ENCODE data around the gene WDR1. TPM values are rescaled to one million over a fixed set of nuclear protein-coding genes. Genes with fewer than 3 reads are reported as not detected.

Gene WDR1
- polyA plus RNA-seq, 1 of the 3 experiments (the other 2 are of a cell fraction), result 310 TPM

GRCh38 chr4:10097906-10098779 lies 18.5 kb downstream of the WDR1 start:
- no peak for TF ChIP-seq JUND (IDR thresholded peaks at IDR 0.05)
- TF ChIP-seq TEAD4 (IDR thresholded peaks at IDR 0.05; ENCODE audit: borderline replicate concordance, insufficient read depth), result no peak
- 0 out of 2 replicates have a peak, but pooled peaks have one; percentile 18 for TF ChIP-seq NFIC (IDR thresholded peaks at IDR 0.05; ENCODE audit: borderline replicate concordance)
- no peak for TF ChIP-seq USF2 (IDR thresholded peaks at IDR 0.05; ENCODE audit: borderline replicate concordance, low read depth, low read length)
- Histone ChIP-seq H3K9me2 (no peaks in the 10 kb centered on the region), H3K9me3 (no peaks in the 10 kb centered on the region), H3K4me3 (ENCODE audit: low read depth in 2 of 2, low read length in 1 of 2) (no peak overlapping the region), H3F3A (replicated peaks; ENCODE audit: insufficient read depth) (peaks cover 38% of the 10 kb centered on the region), H4K20me1 (ENCODE audit: insufficient read depth) (peaks cover 100% of the 10 kb centered on the region), H3K27me3 (ENCODE audit: insufficient read depth) (no peaks in the 10 kb centered on the region), H3K27ac (ENCODE audit: low read depth in 2 of 2, low read length in 1 of 2) (peak overlapping the region in 1 of 2 experiments; percentile 96; a peak in 2 of 4 replicates), H3K36me3 (replicated peaks in 1 of 2; ENCODE audit: control insufficient read depth in 1 of 2, insufficient read depth in 2 of 2, low read length in 1 of 2) (peaks cover 44 to 87% of the 10 kb centered on the region in 2 experiments), H3K79me2 (ENCODE audit: insufficient read depth) (peaks cover 86% of the 10 kb centered on the region), H3K9ac (peak overlapping the region; percentile 10; the same call in 1 of the 2 replicates), H3K4me2 (peak overlapping the region; percentile 80), H2AFZ (ENCODE audit: low read depth) (no peak overlapping the region), H3K4me1 (ENCODE audit: control insufficient read depth in 1 of 2, insufficient read depth in 2 of 2, low read depth in 1 of 2, low read length in 1 of 2) (peaks cover 19 to 35% of the 10 kb centered on the region in 2 experiments; a peak in 3 of 4 replicates)
- 96% methylated on average over 8 of the region's 9 CpGs for WGBS (ENCODE audit: low lambda C conversion rate)
- CTCF ChIA-PET, result no interaction called here
- POLR2A ChIA-PET, result no interaction called here
- no peak for DNase-seq

GRCh38 chr4:10096978-10097335 lies 19.6 kb downstream of the WDR1 start:
- CTCF ChIA-PET, result no interaction called here
- H4K20me1 ChIP-seq (ENCODE audit: insufficient read depth), result peaks cover 100% of the 10 kb centered on the region

GRCh38 chr4:10096201-10096977 lies 20.2 kb downstream of the WDR1 start:
- Histone ChIP-seq H3K4me1 (ENCODE audit: control insufficient read depth in 1 of 2, insufficient read depth in 2 of 2, low read depth in 1 of 2, low read length in 1 of 2) (peaks cover 21 to 35% of the 10 kb centered on the region in 2 experiments; a peak in 3 of 4 replicates), H3K9me3 (no peaks in the 10 kb centered on the region), H3K9ac (peak overlapping the region; percentile 64), H3K79me2 (ENCODE audit: insufficient read depth) (peaks cover 86% of the 10 kb centered on the region), H3K4me3 (ENCODE audit: low read depth in 2 of 2, low read length in 1 of 2) (peak overlapping the region in 1 of 2 experiments; percentile 16; a peak in 1 of 4 replicates), H3K27me3 (ENCODE audit: insufficient read depth) (no peaks in the 10 kb centered on the region), H4K20me1 (ENCODE audit: insufficient read depth) (peaks cover 100% of the 10 kb centered on the region), H3K36me3 (replicated peaks in 1 of 2; ENCODE audit: control insufficient read depth in 1 of 2, insufficient read depth in 2 of 2, low read length in 1 of 2) (peaks cover 36 to 88% of the 10 kb centered on the region in 2 experiments), H2AFZ (ENCODE audit: low read depth) (no peak overlapping the region), H3K9me2 (no peaks in the 10 kb centered on the region), H3F3A (replicated peaks; ENCODE audit: insufficient read depth) (peaks cover 38% of the 10 kb centered on the region), H3K27ac (ENCODE audit: low read depth in 2 of 2, low read length in 1 of 2) (peak overlapping the region in 1 of 2 experiments; percentile 96; a peak in 2 of 4 replicates), H3K4me2 (peak overlapping the region; percentile 80)
- WGBS (ENCODE audit: low lambda C conversion rate), result 30% methylated on average over 15 of the region's 17 CpGs
- no peak for DNase-seq
- ChIA-PET POLR2A (interaction anchor here (1.3 kb wide), 1 partner anchor 16 kb away, joined by 4 read pairs; no protein-coding TSS in a partner anchor), CTCF (no interaction called here)
- TF ChIP-seq FOSL2 (IDR thresholded peaks at IDR 0.05; ENCODE audit: borderline replicate concordance, low read depth) (peak; percentile 95), ZBTB33 (IDR thresholded peaks at IDR 0.05; ENCODE audit: borderline replicate concordance, low read depth) (no peak), USF1 (IDR thresholded peaks at IDR 0.05; ENCODE audit: borderline replicate concordance, low read depth) (no peak), TCF12 (IDR thresholded peaks at IDR 0.05) (peak; percentile 70), GATA2 (CRISPR knock-in tag; IDR thresholded peaks at IDR 0.05) (no peak), NFIC (IDR thresholded peaks at IDR 0.05; ENCODE audit: borderline replicate concordance) (peak; percentile 48; the same call in 1 of the 2 replicates), SMC3 (IDR thresholded peaks at IDR 0.05; ENCODE audit: low read depth, low read length) (no peak), JUND (IDR thresholded peaks at IDR 0.05) (peak; percentile 75), RFX5 (IDR thresholded peaks at IDR 0.05; ENCODE audit: low read length) (no peak)

More at GRCh38 chr4:10096978-10097335, 19.6 kb downstream of the WDR1 start:
- Histone ChIP-seq H3K4me1 (ENCODE audit: control insufficient read depth in 1 of 2, insufficient read depth in 2 of 2, low read depth in 1 of 2, low read length in 1 of 2) (peaks cover 21 to 35% of the 10 kb centered on the region in 2 experiments; a peak in 3 of 4 replicates), H3K4me2 (peak overlapping the region; percentile 80), H3K27me3 (ENCODE audit: insufficient read depth) (no peaks in the 10 kb centered on the region), H3K9me3 (no peaks in the 10 kb centered on the region), H3K9me2 (no peaks in the 10 kb centered on the region), H3K27ac (ENCODE audit: low read depth in 2 of 2, low read length in 1 of 2) (peak overlapping the region in 1 of 2 experiments; percentile 96; a peak in 2 of 4 replicates), H3K36me3 (replicated peaks in 1 of 2; ENCODE audit: control insufficient read depth in 1 of 2, insufficient read depth in 2 of 2, low read length in 1 of 2) (peaks cover 39 to 87% of the 10 kb centered on the region in 2 experiments), H3K79me2 (ENCODE audit: insufficient read depth) (peaks cover 86% of the 10 kb centered on the region), H3K4me3 (ENCODE audit: low read depth in 2 of 2, low read length in 1 of 2) (no peak overlapping the region), H3F3A (replicated peaks; ENCODE audit: insufficient read depth) (peaks cover 38% of the 10 kb centered on the region), H2AFZ (ENCODE audit: low read depth) (no peak overlapping the region), H3K9ac (peak overlapping the region; percentile 10; the same call in 1 of the 2 replicates)
- POLR2A ChIA-PET, result no interaction called here
- DNase-seq, result no peak
- TF ChIP-seq JUND (IDR thresholded peaks at IDR 0.05), result no peak
- 92% methylated on average over 3 of the region's 9 CpGs for WGBS (ENCODE audit: low lambda C conversion rate)

Measured in SK-N-SH (cell line).